Measurements from ENCODE around the gene HECTD4. TPM values are rescaled to one million over a fixed set of nuclear protein-coding genes. Genes with fewer than 3 reads are reported as not detected.

Gene HECTD4
- polyA plus RNA-seq, 1 donor from 2014 or later = 15.8 TPM

GRCh38 chr12:112169161-112169872 lies 212.9 kb downstream of the HECTD4 start:
- Histone ChIP-seq H3K9me2 (ENCODE audit: insufficient read depth, low read length) (no peaks in the 10 kb centered on the region), H3K27me3 (ENCODE audit: insufficient read depth, low read depth, low read length) (no peaks in the 10 kb centered on the region), H3K4me2 (ENCODE audit: low read length) (no peak overlapping the region), H3K27ac (ENCODE audit: low read length) (no peak overlapping the region), H3K9me3 (ENCODE audit: low read length) (no peaks in the 10 kb centered on the region), H3K36me3 (ENCODE audit: insufficient read depth, low read length) (peaks cover 3% of the 10 kb centered on the region), H3K9ac (ENCODE audit: low read length) (no peak overlapping the region), H3K79me2 (replicated peaks; ENCODE audit: insufficient read depth, low read length) (no peaks in the 10 kb centered on the region), H3K4me3 (ENCODE audit: low read length) (no peak overlapping the region), H4K20me1 (ENCODE audit: insufficient read depth) (no peaks in the 10 kb centered on the region), H2AFZ (ENCODE audit: low read depth, low read length) (no peak overlapping the region), H3F3A (ENCODE audit: insufficient read depth, low read length, poor library complexity, severe bottlenecking) (no peaks in the 10 kb centered on the region)
- TF ChIP-seq EZH2 (IDR thresholded peaks at IDR 0.05; ENCODE audit: borderline replicate concordance, insufficient read depth, low read length, poor library complexity, severe bottlenecking) (no peak), CTCF (IDR thresholded peaks at IDR 0.05; ENCODE audit: poor library complexity, severe bottlenecking) (no peak), TAF1 (IDR thresholded peaks at IDR 0.05; ENCODE audit: low read depth) (no peak), EP300 (conservative IDR thresholded peaks at IDR 0.05; ENCODE audit: poor library complexity, severe bottlenecking) (no peak), REST (IDR thresholded peaks at IDR 0.05; ENCODE audit: borderline replicate concordance) (no peak), POLR2AphosphoS5 (IDR thresholded peaks at IDR 0.05) (no peak)

DNA sequence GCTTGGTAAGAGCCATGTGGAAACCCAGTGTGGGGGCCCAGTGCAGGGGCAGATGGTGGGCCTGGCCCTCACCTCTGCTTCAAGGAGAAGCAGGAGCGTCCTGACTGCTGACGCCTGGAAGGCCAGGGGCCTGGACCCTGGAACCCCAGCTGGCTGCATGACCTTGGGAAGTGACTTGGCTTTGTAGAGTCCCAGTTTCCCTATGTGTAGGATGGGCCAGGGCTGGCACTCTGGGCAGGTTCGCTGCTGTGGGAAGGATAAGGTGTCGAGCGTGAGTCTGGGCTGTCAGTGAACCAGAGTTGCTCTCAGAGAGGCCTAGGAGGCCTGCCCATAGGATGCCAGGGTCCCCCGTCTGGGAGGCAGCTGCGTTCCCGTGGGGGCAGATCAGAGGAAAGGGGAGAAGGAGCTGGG lies 213.7 kb downstream of the HECTD4 start:
- no peaks in the 10 kb centered on the region for H3F3A ChIP-seq (ENCODE audit: insufficient read depth, low read length, poor library complexity, severe bottlenecking)
- no peak overlapping the region for H3K27ac ChIP-seq (ENCODE audit: low read length)
- H3K4me2 ChIP-seq (ENCODE audit: low read length) = no peak overlapping the region
- H3K9me2 ChIP-seq (ENCODE audit: insufficient read depth, low read length) = no peaks in the 10 kb centered on the region
- H3K79me2 ChIP-seq (replicated peaks; ENCODE audit: insufficient read depth, low read length) = no peaks in the 10 kb centered on the region
- peaks cover 3% of the 10 kb centered on the region for H3K36me3 ChIP-seq (ENCODE audit: insufficient read depth, low read length)
- no peaks in the 10 kb centered on the region for H3K9me3 ChIP-seq (ENCODE audit: low read length)
- no peaks in the 10 kb centered on the region for H4K20me1 ChIP-seq (ENCODE audit: insufficient read depth)
- no peak overlapping the region for H3K9ac ChIP-seq (ENCODE audit: low read length)
- H2AFZ ChIP-seq (ENCODE audit: low read depth, low read length) = no peak overlapping the region
- TF ChIP-seq TAF1 (IDR thresholded peaks at IDR 0.05; ENCODE audit: low read depth) (no peak), SMC3 (conservative IDR thresholded peaks at IDR 0.05; ENCODE audit: poor library complexity) (no peak), MXI1 (conservative IDR thresholded peaks at IDR 0.05; ENCODE audit: poor library complexity, severe bottlenecking) (no peak), EZH2 (IDR thresholded peaks at IDR 0.05; ENCODE audit: borderline replicate concordance, insufficient read depth, low read length, poor library complexity, severe bottlenecking) (no peak), EP300 (conservative IDR thresholded peaks at IDR 0.05; ENCODE audit: poor library complexity, severe bottlenecking) (no peak), RAD21 (conservative IDR thresholded peaks at IDR 0.05) (no peak)
- no peaks in the 10 kb centered on the region for H3K27me3 ChIP-seq (ENCODE audit: insufficient read depth, low read depth, low read length)
- H3K4me3 ChIP-seq (ENCODE audit: low read length) = no peak overlapping the region

All from neural cell (in vitro differentiated cells).